Tibial artery (tissue), 4 donors: ENCODE measurements around the gene CEP295NL.

Experiments used
- DNase-seq, 2 donors: peaks; one replicate each; pipeline ENCODE4 v3.0.0-alpha.2; 2019
- H3K27ac ChIP-seq, 2 donors: fragments of 200-600 bp; sonication (generic) in 1 of 2; 1 replicate in 1 of 2; 2 replicates in 1 of 2; pipeline ENCODE4 v1.5.1; 2018 to 2019; ENCODE audit warnings: mild to moderate bottlenecking in 1 of 2
- H3K27me3 ChIP-seq, 2 donors: fragments of 200-600 bp; sonication (generic) in 1 of 2; one replicate each; pipeline versions ENCODE4 v1.5.1 to v1.6.0; 2016 to 2019
- H3K36me3 ChIP-seq, 3 donors: fragments of 200-600 bp; sonication (generic) in 2 of 3; one replicate each; pipeline ENCODE4 v1.5.1; 2016 to 2019; ENCODE audit warnings: mild to moderate bottlenecking in 2 of 3
- H3K4me1 ChIP-seq, 4 donors: fragments of 200-600 bp; sonication (generic) in 2 of 4; 1 replicate in 3 of 4; 2 replicates in 1 of 4; pipeline ENCODE4 v1.5.1; 2016 to 2019
- H3K4me3 ChIP-seq, 2 donors: fragments of 200-600 bp; sonication (generic) in 1 of 2; 1 replicate in 1 of 2; 2 replicates in 1 of 2; pipeline ENCODE4 v1.5.1; 2018 to 2019; ENCODE audit warnings: mild to moderate bottlenecking in 2 of 2
- H3K9me3 ChIP-seq, 3 donors: fragments of 200-600 bp; sonication (generic) in 1 of 3; one replicate each; pipeline ENCODE4 v1.5.1; 2016 to 2019
- intact Hi-C: fragments of 100-400 bp; cut with DNase I; formaldehyde crosslinking; loops from one replicate; pipeline ENCODE4 v1.15.0; 2023; ENCODE audit warnings: low total_unique reads
- TF ChIP-seq, protein P1 (sequence below), 2 experiments: fragments of 200-600 bp in 1 of 2; fragments of 450-650 bp in 1 of 2; IDR thresholded peaks; one replicate each; pipeline ENCODE4 v1.5.1; 2017 to 2019; ENCODE audit warnings: antibody characterized with exemption in 2 of 2, mild to moderate bottlenecking in 1 of 2, moderate library complexity in 1 of 2

The CEP295NL gene

DNA sequence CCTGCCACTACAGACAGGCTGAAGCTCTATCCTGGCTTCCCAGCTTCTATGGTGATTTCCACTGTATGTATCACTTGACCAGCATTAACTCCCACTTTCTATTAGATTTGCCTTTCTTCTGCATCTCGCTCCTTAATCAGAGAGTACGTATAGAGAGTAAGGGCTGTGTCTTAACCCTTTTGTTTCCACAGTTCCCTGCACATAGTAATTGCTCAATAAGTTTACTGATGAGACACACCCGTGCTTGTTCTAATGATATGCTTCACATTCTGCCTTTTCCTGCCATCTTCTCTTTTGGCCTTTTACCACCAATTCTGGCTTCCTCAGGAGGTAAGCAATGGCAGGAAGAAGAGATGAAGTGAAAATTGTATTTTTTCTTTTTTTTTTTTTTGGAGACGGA lies 41.8 kb downstream of the CEP295NL start:
- DNase-seq, result no peak
- Histone ChIP-seq H3K27ac (peak overlapping the region; percentile 87 to 90), H3K4me3 (no peak overlapping the region), H3K27me3 (no peaks in the 10 kb centered on the region), H3K36me3 (peaks cover 9 to 26% (median 20%) of the 10 kb centered on the region in 3 donors), H3K4me1 (peaks cover 0 to 53% (median 18%) of the 10 kb centered on the region in 4 donors), H3K9me3 (no peaks in the 10 kb centered on the region)
- TF ChIP-seq, protein P1, sequence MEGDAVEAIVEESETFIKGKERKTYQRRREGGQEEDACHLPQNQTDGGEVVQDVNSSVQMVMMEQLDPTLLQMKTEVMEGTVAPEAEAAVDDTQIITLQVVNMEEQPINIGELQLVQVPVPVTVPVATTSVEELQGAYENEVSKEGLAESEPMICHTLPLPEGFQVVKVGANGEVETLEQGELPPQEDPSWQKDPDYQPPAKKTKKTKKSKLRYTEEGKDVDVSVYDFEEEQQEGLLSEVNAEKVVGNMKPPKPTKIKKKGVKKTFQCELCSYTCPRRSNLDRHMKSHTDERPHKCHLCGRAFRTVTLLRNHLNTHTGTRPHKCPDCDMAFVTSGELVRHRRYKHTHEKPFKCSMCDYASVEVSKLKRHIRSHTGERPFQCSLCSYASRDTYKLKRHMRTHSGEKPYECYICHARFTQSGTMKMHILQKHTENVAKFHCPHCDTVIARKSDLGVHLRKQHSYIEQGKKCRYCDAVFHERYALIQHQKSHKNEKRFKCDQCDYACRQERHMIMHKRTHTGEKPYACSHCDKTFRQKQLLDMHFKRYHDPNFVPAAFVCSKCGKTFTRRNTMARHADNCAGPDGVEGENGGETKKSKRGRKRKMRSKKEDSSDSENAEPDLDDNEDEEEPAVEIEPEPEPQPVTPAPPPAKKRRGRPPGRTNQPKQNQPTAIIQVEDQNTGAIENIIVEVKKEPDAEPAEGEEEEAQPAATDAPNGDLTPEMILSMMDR (IDR thresholded peaks at IDR 0.05), result no peak
- intact Hi-C loops, result no loop called here

DNA sequence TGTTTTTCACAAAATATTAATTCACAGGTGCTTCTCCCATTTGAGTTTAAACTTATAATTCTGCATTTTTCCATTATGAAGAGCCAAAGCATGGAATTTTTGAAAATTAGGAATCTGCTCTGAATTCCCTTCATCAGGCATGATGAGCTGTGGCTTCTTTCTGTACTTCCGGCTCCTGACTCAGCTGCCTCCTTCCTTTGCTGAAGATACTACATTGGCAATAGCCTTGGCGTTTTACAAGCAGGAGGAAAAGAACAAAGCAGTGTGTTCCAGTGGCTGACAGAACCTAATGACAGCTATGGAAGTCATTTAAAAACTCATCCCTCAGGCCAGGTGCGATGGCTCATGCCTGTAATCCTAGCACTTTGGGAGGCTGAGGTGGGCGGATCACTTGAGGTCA lies 44.0 kb downstream of the CEP295NL start:
- H3K27ac ChIP-seq, result peak overlapping the region; percentile 87 to 90
- no peak overlapping the region for H3K4me3 ChIP-seq
- TF ChIP-seq, protein P1 (IDR thresholded peaks at IDR 0.05), result no peak
- H3K9me3 ChIP-seq, result no peaks in the 10 kb centered on the region
- peaks cover 27 to 42% (median 42%) of the 10 kb centered on the region in 3 donors for H3K36me3 ChIP-seq
- no peak for DNase-seq
- intact Hi-C loops, result no loop called here
- H3K4me1 ChIP-seq, result peaks cover 0 to 35% (median 12%) of the 10 kb centered on the region in 4 donors
- no peaks in the 10 kb centered on the region for H3K27me3 ChIP-seq

DNA sequence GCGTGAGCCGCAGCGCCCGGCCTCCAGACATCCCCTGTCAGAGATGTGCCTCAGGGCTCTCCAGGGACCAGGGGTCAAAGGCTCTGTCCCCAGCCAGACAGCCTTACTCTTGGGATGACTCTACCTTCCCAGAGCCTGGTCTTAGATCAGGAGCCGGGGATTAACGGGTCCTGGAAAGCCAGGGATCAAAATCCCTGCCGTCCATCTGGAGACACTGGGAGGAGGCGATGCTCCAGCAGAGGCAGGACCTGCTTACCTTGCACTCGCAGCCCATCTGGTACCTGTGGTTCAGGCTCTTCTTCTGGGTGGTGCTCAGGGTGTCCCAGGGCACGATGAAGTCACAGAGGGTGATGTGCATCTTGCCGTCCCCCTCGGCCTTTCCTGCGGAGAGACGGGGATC lies 45.7 kb downstream of the CEP295NL start:
- Histone ChIP-seq H3K9me3 (no peaks in the 10 kb centered on the region), H3K27me3 (no peaks in the 10 kb centered on the region), H3K36me3 (peaks cover 33 to 58% (median 58%) of the 10 kb centered on the region in 3 donors), H3K27ac (no peak overlapping the region), H3K4me1 (peaks cover 0 to 18% (median 8%) of the 10 kb centered on the region in 4 donors), H3K4me3 (no peak overlapping the region)
- intact Hi-C loops, result no loop called here
- TF ChIP-seq, protein P1 (IDR thresholded peaks at IDR 0.05), result no peak
- DNase-seq, result no peak

DNA sequence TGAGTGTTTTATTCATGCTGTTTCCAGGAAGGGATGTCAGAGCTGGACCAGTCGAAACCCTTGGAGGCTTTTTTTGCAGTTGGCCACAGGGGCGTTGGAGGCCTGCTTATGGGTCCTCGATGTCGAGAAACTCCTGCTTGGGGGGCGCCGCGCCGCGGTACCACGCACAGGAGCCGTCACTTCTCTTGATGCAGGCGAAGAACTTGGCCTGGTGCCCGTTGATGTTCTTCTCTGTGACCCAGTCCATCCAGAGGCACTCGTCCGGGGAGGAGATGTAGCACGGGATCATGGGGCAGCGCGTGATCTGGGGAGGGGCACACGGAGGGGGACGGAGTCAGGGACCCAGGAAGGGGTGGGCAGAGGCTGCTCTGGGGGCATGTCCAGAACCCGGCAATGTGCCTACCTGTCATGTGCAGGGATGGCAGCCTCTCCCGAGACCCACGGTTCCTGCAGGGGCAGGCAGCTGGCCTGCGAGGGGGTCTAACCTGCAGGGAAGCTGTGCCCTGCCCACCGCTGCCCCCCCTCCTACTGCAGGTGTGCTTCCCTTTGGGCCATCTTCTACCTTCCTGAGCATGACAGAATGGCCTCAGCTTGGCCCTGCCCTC lies 47.3 kb downstream of the CEP295NL start:
- TF ChIP-seq, protein P1 (IDR thresholded peaks at IDR 0.05), result no peak
- H3K27me3 ChIP-seq, result no peaks in the 10 kb centered on the region
- H3K4me3 ChIP-seq, result no peak overlapping the region
- no peaks in the 10 kb centered on the region for H3K9me3 ChIP-seq
- peaks cover 33 to 65% (median 61%) of the 10 kb centered on the region in 3 donors for H3K36me3 ChIP-seq
- peaks cover 0 to 2% (median 0%) of the 10 kb centered on the region in 4 donors for H3K4me1 ChIP-seq
- no peak overlapping the region for H3K27ac ChIP-seq
- no peak for DNase-seq
- intact Hi-C loops, result no loop called here

DNA sequence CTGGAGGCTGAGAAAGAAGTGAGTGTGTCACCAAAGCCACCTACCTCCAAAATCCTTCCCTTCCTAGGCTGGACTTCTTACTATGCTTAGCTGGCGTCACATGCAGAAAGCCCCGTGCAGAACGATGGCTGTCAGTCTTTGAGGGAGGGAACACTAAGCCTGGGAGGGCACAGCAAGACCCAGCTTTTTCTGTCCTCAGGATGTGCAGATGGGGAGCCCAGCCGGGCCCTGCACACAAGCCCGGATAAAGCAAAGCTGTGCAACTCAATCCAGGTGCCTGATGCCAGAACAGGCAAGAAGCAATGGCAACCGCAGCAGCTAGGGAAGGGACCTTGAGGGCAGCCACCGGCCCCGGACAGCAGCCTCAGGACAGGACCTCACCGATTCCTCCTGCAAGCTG lies 48.5 kb downstream of the CEP295NL start:
- no peaks in the 10 kb centered on the region for H3K27me3 ChIP-seq
- no peak overlapping the region for H3K27ac ChIP-seq

More for the DNA sequence above, 48.5 kb downstream of the CEP295NL start:
- TF ChIP-seq, protein P1 (IDR thresholded peaks at IDR 0.05), result no peak
- Histone ChIP-seq H3K9me3 (no peaks in the 10 kb centered on the region), H3K4me1 (no peaks in the 10 kb centered on the region), H3K36me3 (peaks cover 33 to 65% (median 61%) of the 10 kb centered on the region in 3 donors), H3K4me3 (no peak overlapping the region)
- no peak for DNase-seq
- intact Hi-C loops, result no loop called here
